ENCODE results near the gene DRD2.

DRD2 gene

DNA sequence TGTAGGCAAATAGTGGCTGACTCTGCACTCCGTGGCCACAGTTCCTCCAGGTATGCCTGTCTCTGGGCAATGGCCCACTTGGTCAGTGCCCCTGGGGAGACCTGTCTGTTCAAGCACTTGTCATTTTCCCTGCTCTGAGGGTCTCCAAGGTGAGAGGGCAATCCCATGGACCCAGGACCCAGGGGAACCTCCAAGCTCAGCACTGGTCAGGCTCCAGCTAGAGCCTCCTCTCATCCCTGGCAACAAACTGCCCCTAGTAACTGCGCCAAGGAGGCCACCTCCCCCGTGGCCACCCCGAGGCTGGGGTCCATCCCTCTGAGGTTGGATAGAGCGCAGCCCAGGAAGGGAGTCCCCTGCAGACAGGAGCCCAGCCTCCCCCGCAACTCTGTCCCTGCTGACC, 88.3 kb downstream of the DRD2 start:
- no peak overlapping the region for H3K4me3 ChIP-seq (ENCODE audit: low read length)
- no peak for DNase-seq (ENCODE audit: low read depth, low spot score)

DNA sequence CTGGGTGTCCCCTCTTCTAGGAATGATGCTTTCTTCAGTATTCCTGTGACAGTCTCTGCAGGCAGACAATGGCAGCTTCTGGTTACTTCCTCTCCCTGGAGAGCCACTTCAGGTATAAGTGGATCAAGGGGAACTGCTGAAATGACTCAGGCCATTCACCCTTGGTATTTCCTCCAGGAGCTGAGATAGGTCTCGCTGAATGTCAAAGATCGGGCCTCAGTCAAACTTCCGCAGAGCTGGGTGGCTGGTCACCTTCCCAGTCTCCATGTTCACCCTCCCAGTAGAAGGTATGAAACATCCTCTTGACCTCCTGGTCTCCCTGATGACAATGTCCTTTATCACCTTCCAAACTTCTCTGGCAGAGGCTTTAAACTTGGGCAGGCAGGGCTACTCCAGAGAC, 89.4 kb downstream of the DRD2 start:
- DNase-seq (ENCODE audit: low read depth, low spot score), result no peak
- H3K4me3 ChIP-seq (ENCODE audit: low read length), result no peak overlapping the region

DNA sequence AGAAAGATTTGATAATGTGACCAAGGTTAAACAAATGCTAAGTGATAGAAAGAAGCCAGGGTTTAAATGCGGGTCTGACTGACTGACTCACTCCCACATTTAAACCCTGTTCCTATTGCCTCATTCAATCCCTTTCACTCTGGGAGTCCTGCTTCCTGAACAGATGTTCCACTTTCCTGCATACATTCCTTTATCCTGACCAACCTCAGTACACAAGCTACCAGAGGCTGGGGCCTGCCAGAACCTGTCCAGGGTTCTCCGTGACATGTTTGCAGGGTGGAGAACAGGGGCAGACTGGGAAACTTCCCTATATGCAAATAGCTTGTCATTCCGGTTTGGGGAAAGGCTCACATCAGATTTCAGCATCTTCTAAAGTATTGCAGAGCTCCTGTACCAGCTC, 90.6 kb downstream of the DRD2 start:
- no peak overlapping the region for H3K4me3 ChIP-seq (ENCODE audit: low read length)
- no peak for DNase-seq (ENCODE audit: low read depth, low spot score)

DNA sequence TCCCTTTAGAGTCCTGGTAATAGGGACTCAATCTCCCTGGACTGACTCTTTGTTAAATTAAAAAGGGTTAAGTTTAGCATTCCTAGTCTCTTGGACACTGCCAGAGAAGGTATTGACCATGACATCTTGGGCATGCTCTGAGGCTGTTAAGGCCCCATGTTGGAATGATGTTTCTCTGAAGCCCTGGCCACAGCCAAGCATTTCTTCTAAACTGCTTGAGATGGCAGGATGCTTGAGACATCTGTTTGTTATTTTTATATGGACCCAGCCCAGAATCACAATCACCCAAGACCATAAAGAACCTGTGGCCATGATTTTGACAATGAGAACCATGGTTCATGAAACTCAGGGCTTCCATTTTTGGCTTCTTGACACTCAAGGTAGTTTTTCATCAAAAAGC, 93.1 kb downstream of the DRD2 start:
- H3K4me3 ChIP-seq (ENCODE audit: low read length), result no peak overlapping the region
- DNase-seq (ENCODE audit: low read depth, low spot score), result no peak

DNA sequence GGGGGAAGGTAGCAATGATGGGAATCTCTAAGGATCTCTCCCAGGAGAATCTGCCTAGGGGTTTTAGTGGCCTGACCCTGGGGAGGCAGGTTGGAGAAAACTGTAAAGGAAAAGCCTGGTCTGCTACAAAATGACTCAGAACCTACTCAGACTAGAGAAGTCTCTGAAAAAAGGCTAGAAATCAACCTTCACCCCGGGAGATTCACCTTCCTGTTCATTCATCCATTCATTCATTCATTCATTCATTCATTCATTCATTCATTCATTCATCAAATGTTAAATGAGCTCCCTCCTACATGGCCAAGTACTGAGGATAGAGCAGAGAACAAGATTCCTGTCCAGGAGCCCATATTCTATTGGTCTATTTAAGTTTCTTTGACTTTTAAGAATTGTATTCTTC, 96.5 kb downstream of the DRD2 start:
- no peak for DNase-seq (ENCODE audit: low read depth, low spot score)
- H3K4me3 ChIP-seq (ENCODE audit: low read length), result no peak overlapping the region

DNA sequence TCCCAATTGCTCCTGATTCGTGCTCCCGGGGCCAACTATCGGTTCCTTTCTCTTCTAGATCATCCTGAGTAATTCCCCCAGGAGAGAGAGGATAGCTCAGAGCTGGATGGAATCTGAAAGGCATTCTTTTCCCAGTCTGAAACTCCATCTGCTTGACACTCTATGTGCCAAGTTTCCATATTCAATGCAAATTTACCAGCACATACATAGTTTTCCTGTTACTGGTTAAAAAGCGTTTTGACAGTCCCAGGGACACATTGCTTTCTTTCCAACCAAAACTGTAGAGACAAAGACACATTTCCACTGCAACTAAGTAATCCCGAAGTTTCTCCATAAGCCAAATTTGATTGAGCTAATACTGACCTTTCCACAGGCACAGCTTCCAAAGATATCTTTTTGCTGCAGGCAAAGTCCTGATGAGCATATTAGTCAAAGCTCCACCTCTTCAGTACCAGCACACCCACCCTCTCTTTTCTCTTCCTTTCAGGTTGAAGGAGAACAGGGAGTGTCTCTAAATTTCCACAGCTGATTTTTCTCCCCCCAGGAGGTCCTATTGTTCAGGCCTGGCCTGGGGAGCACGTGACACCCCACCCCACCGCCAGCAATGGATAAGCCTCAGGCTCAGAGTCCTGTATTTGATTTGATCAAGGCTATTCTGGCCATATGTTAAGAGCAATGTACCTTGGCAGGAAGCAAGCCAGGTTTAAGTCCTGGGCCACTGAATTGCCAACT, 97.4 kb downstream of the DRD2 start:
- H3K4me3 ChIP-seq (ENCODE audit: low read length), result no peak overlapping the region
- DNase-seq (ENCODE audit: low read depth, low spot score), result no peak

DNA sequence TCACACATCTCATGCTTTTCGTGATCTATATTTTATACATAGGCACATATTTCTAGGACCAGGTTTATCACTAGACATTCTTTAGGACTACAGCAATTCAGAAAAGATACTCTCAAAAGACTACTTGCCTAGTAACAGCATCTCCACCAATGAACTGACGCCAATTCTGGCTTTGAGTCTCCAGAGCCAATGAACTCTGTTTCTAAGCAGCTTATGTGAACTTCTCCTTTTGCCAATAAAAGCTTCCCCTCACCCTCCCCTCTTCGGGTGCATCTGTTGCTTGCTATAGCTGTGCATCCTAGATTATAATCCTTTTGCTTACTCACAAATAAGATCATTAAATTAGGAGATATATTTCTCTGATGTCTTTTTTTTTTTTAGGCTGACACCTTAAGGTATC, 99.0 kb downstream of the DRD2 start:
- no peak overlapping the region for H3K4me3 ChIP-seq (ENCODE audit: low read length)
- DNase-seq (ENCODE audit: low read depth, low spot score), result no peak

DNA sequence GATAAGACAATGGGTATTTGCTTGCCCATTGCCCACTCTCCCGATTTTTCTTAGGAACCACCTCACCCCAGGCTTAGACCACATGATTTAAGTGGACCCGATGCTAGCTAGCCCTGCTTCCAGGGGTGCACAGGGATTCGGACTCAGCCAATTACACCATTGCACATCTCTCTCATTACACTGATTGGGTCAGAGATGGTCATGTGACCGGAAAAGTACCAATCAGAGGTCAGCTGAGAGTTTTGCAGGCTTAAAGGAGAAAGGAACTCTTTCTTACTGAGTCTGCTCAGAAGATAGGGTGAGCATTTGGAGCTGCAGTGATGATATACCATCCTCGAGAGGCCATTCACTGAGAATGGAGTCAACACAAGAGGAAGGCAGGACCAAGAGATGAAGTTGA, 99.8 kb downstream of the DRD2 start:
- no peak for DNase-seq (ENCODE audit: low read depth, low spot score)
- no peak overlapping the region for H3K4me3 ChIP-seq (ENCODE audit: low read length)

DNA sequence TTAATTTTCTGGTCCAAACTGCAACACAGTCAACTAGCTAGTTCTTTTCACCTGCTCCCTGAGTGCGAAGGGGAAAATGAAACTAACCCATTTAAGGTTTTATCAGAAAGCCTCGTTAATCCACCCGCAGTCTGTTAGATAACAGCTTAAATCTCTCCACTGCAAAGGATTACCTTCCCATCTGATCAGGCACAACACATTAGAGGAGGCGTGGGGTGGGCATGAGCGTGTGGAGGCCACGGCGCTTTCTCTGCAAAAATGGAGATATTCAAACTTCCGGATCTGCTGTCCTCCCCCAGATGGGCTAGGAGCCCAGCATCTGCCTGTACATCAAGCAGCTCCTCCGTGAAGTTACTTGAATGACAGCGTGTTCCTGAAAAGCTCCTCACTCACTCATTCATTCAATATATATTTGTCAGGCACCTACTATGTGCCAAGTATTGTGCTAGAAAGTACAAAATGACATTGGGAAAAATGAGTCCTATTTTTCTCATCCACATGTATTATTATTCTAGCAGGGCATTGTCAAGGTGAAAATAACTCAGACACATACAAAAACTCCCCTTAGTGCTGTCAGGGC, 101.1 kb downstream of the DRD2 start:
- H3K4me3 ChIP-seq (ENCODE audit: low read length), result no peak overlapping the region
- DNase-seq (ENCODE audit: low read depth, low spot score), result no peak

DNA sequence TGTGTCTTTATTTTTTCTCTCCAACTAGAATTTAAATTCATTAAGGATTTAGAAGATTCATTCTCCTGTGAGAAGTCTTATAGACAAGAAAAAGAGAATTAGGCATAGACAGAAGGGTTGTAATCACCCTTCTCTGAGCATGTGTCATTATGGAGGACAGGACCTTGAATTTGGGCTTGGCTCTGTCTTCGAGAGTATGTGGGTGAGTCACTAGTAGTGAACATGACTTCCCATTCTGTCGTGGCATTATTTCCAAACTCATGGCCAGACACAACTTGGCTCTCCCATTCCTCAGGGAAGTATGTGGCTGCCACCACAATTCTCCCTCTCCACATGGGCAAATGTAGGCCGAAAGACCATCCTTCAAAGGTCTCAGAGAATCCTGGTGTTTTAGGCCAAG, 101.9 kb downstream of the DRD2 start:
- no peak for DNase-seq (ENCODE audit: low read depth, low spot score)
- H3K4me3 ChIP-seq (ENCODE audit: low read length), result no peak overlapping the region

DNA sequence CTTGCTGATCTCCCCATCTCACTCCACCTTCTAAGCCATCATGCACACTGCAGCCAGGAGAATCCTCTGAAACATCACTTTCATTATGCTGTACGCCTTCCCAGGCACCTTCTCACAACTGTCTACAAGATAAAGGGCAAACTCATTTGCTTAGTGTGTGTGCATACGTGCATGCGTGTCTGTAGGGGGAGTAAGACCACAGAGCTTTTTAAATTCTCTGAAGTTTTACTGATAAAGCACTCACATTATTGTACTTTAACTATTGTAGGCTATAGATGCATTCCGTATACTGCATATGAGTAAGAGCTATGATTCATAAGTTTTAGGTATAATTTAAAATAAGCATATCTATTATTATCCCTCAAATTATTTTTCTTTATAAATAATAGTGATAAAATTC, 102.9 kb downstream of the DRD2 start:
- DNase-seq (ENCODE audit: low read depth, low spot score), result peak; percentile 9
- H3K4me3 ChIP-seq (ENCODE audit: low read length), result no peak overlapping the region

DNA sequence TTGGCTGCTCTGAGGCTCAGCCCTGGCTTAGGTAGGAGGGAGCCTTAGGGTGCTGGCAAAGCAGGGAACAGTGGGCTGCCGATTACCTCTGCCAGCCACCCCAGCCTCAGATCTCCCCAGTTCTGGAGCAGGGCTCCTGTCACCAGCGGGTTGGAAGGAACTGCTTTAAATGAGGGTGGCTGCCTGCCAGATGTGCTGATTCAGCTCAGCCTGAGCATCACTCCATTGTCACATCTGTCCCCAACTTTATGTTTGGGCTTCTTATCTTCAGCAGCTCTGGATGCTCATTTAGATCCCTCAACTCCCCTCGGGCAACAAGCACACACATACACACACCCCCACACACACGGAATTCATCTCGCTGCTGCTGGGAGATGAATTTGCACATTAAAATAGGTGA, 104.6 kb downstream of the DRD2 start:
- no peak for DNase-seq (ENCODE audit: low read depth, low spot score)
- H3K4me3 ChIP-seq (ENCODE audit: low read length), result no peak overlapping the region

DNA sequence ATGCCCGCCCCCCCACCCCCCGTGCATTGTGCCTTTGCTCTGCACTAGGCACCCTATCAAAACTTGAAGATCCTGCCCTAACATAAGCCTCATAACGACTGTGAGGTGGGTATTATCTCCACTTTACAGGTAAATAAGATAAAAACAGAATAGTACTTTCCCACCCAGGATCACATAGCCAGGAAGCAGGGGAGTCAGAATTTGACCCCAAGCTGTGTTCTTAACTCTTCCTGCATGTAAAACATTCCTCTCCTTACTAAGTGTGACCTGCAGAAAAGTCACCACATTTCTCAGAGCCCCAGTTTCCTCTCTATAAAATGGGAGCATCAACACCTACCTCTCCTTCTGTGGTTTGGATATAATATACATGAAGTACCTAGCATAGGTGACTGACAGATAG, 105.8 kb downstream of the DRD2 start:
- DNase-seq (ENCODE audit: low read depth, low spot score), result no peak
- H3K4me3 ChIP-seq (ENCODE audit: low read length), result no peak overlapping the region

DNA sequence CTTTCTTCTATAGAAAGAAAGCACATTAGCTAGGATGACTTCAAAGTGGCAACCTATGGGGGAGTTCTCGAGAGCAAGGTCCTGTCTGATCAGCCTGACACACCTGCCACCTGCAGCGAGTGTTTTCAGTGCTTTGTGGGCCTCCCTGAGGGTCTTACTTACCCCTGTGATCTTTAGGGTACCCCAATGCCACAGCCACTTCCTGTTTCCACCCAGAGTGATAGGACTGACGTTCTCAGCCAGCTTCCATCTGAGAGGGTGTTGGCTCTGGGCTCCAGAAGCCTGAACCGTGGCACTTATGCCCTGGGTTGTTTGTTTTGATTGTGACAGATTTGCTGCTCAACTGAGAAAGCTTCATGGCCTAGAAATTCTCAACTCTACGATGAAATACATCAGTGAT, 109.3 kb downstream of the DRD2 start:
- DNase-seq (ENCODE audit: low read depth, low spot score), result peak; percentile 35
- no peak overlapping the region for H3K4me3 ChIP-seq (ENCODE audit: low read length)

DNA sequence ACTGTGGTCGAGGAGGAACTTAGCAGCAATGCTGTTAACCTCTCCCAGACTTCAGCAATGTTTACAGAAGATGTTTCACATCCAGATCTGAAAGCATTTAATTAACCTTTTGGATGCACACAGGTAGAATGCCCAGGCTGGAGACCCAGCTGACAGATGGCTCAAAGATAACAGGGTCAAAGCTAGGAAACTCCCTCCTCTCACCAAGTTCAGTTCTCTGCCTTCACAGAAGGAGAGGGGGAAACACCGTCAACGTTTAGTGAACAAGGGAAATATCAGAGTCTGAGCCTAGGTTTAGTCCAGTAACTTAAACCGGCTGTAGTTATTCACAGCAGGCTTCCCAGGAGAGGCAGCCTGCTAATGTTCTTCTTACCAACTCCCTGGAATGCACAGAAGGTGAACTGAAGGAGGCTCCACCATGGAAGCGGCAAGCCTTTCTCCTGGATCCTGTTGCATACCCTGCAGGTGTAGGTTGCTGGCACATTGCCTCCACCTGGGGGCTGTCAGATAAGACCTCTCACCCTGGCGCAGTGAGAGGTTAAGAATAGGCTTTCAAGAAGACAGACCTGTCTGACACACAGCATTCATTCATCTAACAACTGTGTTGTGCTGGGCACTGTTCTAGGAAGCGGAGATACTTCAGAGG, 111.1 kb downstream of the DRD2 start:
- DNase-seq (ENCODE audit: low read depth, low spot score), result no peak

DNA sequence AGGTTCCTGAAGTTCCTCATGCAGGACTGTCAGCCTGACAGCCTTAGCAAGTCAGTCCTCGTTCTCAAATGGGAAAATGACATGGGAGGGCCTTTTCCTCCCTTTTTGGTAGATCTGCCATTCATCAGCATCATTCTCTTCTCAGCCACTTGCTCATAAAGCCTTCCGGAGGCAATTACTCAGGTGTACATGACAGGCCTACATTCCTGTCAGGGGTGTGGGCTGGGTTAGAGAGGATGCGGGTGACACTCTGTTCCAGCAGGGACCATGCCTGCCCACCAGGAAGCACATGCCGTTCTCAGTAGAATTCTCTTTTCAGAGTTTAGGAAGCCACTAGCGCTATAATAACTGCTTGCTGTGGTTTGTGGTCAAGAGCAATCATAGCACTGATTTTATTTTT, 111.8 kb downstream of the DRD2 start:
- peak; percentile 22 for DNase-seq (ENCODE audit: low read depth, low spot score)
- no peak overlapping the region for H3K4me3 ChIP-seq (ENCODE audit: low read length)

More for the DNA sequence above, 111.1 kb downstream of the DRD2 start:
- no peak overlapping the region for H3K4me3 ChIP-seq (ENCODE audit: low read length)
